LNCaP clone FGC (cell line): Measurements from ENCODE around the gene ZNF638.
"Not testable (repeated sequence)": the region's sequence is repeated elsewhere in the genome, so short reads cannot be mapped to it uniquely, and the experiment has no call there.

Experiments
- DNase-seq: peaks from one replicate; pipeline ENCODE4 v3.0.0-alpha.2; 2011; ENCODE audit warnings: low read depth
- H3K4me3 ChIP-seq: 2 replicates; pipeline ENCODE4 v1.5.1; 2011; ENCODE audit warnings: mild to moderate bottlenecking, low read depth, low read length, control low read depth
- TF ChIP-seq, protein P1 (sequence below): IDR thresholded peaks from 2 replicates; pipeline ENCODE4 v1.5.1; 2012; ENCODE audit warnings: mild to moderate bottlenecking; ENCODE audit not compliant: control insufficient read depth, insufficient read depth; ENCODE audit errors: extremely low read depth

The ZNF638 gene

DNA sequence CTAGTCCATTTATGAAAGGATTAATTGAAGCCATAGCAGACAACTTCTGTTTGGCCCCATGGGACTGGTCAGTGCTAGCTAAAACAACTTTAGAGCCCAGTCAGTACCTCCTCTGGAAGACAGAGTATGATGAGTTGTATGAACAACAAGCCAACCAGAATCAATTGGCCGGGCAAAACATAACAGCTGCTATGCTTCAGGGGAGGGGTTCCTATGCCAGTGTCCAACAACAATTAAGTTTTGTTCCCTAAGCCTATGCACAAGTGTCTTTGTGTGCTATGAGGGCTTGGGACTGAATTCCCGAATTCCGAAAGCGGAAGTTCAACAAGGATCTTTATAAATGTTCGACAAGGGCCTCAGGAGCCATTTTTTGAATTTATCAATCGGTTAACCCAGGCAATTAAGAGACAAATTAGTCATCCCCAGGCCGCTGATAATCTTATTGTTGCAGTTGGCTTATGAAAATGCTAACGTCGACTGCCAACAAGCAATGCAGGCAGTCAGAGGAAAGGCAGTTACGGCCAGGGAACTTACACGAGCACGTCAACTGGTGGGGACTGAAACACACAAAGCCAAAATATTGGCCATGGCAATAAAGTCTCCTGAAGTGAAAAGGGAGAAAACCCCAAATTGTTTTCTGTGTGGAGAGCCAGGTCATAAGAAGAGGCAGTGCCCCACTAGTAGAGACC, 57.9 kb downstream of the ZNF638 start:
- TF ChIP-seq, protein P1, sequence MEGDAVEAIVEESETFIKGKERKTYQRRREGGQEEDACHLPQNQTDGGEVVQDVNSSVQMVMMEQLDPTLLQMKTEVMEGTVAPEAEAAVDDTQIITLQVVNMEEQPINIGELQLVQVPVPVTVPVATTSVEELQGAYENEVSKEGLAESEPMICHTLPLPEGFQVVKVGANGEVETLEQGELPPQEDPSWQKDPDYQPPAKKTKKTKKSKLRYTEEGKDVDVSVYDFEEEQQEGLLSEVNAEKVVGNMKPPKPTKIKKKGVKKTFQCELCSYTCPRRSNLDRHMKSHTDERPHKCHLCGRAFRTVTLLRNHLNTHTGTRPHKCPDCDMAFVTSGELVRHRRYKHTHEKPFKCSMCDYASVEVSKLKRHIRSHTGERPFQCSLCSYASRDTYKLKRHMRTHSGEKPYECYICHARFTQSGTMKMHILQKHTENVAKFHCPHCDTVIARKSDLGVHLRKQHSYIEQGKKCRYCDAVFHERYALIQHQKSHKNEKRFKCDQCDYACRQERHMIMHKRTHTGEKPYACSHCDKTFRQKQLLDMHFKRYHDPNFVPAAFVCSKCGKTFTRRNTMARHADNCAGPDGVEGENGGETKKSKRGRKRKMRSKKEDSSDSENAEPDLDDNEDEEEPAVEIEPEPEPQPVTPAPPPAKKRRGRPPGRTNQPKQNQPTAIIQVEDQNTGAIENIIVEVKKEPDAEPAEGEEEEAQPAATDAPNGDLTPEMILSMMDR, result no peak
- no peak for DNase-seq
- no peak overlapping the region for H3K4me3 ChIP-seq

DNA sequence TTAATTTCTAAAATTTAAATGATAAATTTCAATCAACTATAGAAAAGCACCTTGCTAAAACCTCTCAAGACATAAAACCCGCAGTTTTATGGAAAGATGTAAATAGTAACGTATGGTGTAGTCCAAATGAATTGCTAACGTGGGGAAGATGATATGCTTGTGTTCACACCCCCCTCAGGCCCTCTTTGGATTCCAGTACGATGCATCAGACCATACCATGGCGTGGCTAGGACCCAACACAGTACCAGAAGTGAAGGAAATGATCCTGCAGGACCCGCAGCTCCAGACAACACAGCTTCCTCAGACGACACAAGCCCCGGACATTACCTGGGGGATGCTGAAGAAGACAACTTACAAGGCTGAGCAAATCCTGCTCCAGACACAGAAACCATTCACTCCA, 61.6 kb downstream of the ZNF638 start:
- no peak for DNase-seq
- no peak overlapping the region for H3K4me3 ChIP-seq
- TF ChIP-seq, protein P1, result no peak

DNA sequence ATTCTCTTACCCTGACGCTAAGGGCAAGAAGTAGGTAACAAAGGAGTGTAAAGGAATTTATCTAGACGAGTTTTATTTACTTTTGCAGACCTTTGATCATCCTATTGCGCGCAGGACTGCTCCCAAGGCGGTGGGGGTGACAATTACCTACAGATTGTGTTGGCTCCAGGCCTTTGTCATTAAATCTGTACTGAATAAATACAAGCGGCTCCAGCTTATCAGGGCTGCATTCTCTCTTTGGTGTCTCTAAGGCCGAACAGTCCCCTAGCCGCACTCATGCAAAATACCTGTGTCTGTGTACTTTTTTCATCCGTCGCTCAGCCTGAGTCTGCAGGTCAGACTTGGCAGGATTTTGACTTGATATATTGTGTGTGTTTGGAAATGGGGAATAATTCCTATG, 63.9 kb downstream of the ZNF638 start:
- DNase-seq, result no peak
- H3K4me3 ChIP-seq, result no peak overlapping the region
- TF ChIP-seq, protein P1, result no peak

DNA sequence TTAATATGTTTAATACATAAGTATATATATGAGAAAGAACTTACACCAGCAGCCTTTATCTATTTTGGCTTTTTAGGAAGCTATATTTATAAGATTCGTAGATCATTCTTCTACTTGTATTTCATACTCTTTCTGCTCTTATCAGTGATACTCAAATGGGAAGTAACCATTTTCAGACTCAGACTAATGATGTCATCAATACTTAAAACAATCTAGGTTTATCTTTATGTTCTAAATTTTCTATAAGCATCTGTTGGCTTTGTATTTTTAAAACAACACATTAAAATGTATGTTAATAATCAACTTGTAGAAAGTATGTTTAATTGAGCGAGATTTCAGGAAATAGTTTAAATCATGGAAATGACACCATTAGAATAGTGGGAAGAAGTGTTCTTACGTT, 70.8 kb downstream of the ZNF638 start:
- TF ChIP-seq, protein P1, result no peak
- DNase-seq, result no peak
- H3K4me3 ChIP-seq, result no peak overlapping the region

DNA sequence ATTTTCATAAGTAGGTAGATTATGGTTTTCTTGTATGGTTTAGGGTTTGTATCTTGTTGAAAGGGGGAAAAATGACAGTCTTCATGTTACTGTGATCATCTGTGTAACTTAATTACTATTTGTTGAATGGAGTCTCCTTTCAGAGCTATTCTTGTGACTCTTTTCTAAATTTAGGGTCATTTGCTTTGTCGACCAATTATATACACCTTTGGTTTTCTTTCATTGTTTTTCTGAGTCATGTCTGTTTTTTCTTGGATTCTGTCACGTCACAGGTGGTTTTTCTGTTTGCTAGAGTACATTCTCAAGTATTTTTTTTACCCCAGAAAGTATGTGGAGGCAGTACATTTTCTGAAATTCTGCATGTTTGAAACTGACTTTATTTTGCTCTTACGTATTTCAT, 78.0 kb downstream of the ZNF638 start:
- DNase-seq, result no peak
- no peak overlapping the region for H3K4me3 ChIP-seq
- TF ChIP-seq, protein P1, result no peak

DNA sequence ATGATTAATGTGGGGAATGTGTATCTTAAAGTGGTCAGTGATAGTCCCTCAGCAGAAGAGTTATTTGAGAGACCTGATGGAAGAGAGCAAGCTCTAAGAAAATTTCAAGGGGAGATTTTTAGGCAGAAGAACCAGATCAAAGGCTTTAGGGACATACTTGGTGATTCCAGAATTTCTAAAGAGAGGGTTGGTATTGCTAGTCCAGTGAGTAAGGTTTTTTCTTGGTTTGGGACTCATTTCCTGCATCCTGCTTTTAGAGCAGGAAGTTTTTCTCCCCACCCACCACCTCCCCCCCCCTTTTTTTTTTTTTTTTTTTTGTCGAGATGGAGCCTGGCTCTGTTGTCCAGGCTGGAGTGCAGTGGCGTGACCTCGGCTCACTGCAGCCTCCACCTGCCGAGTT, 79.1 kb downstream of the ZNF638 start:
- no peak overlapping the region for H3K4me3 ChIP-seq
- no peak for DNase-seq
- TF ChIP-seq, protein P1, result no peak

DNA sequence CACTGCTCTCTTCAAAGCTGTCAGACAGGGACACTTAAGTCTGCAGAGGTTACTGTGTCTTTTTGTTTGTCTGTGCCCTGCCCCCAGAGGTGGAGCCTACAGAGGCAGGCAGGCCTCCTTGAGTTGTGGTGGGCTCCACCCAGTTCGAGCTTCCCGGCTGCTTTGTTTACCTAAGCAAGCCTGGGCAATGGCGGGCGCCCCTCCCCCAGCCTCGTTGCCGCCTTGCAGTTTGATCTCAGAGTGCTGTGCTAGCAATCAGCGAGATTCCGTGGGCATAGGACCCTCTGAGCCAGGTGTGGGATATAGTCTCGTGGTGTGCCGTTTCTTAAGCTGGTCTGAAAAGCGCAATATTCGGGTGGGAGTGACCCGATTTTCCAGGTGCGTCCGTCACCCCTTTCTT, 85.3 kb downstream of the ZNF638 start:
- not testable (repeated sequence) for H3K4me3 ChIP-seq, DNase-seq
